ENCODE measurements around the gene SPTBN2.

DNA sequence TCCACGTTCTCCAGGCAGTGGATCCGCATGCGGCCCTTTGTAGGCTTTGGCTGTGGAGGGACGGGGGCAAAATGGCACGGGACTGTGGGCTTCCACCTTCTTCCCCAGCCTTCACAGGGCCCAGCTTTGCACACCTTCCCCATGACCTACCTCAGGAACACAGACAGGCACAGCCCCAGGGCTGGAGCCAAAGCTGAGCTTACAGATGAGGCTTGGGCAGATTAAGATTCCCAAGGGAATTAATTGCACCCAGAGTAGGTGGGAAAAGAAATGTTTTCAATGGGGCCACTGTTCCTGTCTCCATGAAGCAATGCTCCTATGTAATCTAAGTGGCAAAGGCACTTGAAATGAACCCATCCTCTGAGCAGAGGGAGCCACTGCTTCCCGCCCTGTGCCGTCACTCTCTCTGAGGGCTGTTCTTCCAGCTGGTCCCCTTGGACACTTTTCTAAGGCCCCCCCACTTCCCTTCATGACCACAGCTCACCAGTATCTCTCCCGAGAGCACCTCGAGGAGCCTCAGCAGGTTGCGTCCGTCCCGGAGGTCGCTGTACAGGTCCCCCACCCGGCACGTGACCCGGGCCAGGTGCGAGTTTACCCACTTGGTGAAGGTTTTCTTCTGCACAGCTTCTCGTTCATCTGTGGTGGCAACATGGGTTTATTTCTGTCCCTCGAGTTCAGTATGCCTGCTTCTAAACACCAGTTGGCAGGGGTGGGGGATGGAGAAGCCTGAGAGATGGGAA, 13.5 kb downstream of the SPTBN2 start:
- TF ChIP-seq, protein P1, sequence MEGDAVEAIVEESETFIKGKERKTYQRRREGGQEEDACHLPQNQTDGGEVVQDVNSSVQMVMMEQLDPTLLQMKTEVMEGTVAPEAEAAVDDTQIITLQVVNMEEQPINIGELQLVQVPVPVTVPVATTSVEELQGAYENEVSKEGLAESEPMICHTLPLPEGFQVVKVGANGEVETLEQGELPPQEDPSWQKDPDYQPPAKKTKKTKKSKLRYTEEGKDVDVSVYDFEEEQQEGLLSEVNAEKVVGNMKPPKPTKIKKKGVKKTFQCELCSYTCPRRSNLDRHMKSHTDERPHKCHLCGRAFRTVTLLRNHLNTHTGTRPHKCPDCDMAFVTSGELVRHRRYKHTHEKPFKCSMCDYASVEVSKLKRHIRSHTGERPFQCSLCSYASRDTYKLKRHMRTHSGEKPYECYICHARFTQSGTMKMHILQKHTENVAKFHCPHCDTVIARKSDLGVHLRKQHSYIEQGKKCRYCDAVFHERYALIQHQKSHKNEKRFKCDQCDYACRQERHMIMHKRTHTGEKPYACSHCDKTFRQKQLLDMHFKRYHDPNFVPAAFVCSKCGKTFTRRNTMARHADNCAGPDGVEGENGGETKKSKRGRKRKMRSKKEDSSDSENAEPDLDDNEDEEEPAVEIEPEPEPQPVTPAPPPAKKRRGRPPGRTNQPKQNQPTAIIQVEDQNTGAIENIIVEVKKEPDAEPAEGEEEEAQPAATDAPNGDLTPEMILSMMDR (conservative IDR thresholded peaks at IDR 0.05), result no peak
- TF ChIP-seq EZH2 (IDR thresholded peaks at IDR 0.05; ENCODE audit: low read depth), result no peak

All from PC-9 (cell line).